ENCODE data around the gene FMR1.

The FMR1 gene

DNA sequence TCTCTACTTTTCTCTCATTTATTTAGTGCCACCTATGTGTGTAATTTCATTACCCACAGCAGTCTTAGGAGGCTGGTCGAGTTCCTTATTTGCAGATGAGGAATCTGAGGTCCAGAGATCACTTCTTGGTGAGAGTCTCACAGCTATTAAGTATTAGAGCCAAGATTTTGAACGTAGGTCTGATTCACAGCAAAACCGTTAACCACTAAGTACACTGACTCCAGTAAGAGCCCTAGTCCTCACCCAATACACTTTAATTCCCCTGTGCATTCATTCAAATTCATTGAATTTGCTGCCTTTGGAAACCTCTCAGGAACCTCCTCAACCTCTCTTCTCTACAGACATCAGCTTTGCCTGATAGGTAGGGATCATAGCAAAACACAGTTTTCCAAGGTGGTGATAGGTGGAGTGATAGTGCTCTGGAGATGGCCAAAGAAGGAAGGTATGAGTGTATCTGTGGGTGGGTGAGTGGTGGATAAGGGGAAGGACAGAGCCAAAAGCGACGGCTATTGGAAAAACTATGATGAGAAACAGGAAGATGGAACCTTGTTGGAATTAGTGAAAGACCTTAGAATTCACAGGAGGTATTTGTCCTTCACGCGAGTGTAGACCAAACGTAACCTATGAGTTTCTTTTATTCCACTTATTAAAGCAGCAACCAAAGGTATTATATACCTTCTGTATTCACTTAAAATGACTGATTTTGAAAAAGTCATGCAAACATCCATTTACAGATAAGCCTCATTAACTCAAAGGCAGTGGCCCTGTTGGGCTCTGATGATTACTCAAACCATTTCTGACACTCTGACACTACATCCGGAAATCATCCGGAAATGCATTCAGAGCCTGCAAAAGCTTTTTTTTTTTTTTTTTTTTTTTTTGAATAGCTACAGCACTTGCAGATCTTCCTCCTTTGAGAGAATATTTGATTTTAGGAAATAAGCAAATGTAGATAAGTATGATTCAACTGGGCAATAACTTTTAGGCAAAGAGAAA, 6.3 kb downstream of the FMR1 start:
- DNase-seq, result no peak

DNA sequence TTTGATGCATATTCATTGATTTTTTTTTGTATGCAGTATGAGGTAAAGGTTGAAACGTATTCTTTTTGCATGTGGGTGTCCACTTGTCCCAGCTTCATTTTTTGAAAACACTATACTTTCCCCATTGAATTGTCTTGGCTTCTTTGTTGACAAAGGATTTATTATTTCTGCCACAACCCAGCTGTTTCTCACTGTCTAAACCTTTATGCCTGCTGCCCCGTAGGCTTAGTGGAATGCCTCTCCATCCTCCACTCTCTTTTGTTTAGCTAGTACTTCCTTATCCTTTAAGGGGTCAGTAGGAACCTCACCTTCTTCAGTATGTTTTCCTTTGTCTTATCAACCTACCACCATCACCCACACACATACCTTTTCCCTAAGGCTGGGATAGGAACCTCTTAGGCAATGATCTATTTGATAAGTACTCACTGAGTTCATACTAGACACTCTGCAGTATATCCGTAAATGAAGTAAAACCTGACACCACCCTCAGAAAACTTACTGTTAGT, 8.5 kb downstream of the FMR1 start:
- DNase-seq, result no peak

DNA sequence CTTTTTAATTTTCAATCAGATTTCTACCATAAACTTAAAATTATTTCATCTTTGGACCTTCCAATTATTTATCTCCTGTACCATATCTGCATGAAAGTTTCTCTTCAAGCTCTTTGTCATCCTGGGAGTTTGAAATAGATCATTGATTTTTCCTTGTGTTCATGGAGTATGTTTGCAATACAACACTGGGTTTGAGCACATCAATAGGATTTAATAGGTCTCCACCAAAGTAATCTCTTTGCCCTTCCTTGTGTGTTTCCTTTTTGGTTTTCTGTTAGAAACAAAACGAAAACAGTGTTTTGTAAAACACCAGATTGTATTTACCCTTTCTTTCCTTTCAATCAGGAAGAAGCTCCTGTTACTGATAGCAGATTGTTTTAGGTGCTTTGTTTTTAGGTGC, 11.9 kb downstream of the FMR1 start:
- no peak for DNase-seq

DNA sequence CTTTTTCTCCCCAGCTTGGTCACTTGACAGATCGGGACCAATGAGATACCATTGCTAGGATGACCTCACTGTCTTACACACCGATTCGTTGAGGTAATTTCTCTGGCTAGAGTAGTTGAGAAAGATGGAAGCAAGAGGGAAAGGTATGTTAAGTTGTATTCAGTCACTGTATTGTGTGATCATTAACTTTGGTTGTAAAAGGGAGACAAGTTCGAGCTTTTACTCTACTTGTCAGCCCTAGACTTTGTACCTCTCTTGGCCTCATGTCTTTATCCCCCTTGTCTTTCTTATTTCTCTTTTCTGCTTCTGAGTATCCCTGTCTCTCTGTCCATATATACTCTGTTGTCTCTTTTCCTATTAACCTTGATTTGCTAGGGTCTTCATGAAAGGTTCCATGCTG, 15.5 kb downstream of the FMR1 start:
- no peak for DNase-seq

DNA sequence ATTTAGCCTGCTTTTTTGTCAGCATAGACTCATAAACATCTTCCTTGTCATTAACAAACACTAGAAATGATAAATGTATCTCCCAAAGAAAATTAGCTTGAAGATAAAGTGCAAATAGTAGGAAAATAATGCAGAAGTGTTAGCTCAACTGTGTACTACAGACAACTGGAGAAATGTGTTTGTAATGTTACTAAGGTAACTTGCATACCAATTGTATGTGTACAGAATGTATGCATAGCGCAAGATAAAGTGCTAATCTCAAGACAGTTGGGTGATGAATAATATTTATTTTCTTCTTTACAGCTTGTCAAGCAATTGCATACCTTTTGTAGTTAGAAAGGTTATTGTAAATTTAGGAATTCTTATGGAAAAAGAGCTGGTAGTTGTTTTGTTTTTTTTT, 22.1 kb downstream of the FMR1 start:
- no peak for DNase-seq

DNA sequence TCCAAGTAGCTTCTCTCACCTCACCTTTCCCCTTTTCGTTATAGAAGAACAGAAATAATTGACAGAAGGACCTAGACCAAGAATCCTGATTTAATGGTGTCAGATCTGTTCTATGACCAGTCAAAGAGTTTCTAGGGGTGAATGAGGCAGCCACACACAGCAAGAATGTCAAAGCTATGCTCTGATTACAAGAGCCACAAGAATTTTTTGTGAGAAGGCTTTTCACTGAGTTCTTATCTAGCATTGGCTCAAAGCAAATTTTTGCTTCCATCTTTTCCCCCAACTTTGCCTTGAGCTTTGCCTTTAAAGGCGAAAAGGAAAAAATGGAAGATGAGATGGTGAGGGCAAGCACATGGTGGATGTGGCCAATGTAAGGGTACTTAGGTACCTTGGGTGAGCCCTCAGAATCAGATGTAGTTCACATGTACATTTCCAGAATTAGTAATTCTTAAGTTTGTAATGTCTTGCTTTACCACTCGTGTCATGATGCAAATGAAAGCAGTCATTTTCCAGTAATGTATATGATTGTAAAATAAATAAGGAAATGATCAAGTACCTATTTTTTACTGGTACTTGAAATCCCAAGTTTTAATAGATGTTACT, 23.5 kb downstream of the FMR1 start:
- no peak for DNase-seq

DNA sequence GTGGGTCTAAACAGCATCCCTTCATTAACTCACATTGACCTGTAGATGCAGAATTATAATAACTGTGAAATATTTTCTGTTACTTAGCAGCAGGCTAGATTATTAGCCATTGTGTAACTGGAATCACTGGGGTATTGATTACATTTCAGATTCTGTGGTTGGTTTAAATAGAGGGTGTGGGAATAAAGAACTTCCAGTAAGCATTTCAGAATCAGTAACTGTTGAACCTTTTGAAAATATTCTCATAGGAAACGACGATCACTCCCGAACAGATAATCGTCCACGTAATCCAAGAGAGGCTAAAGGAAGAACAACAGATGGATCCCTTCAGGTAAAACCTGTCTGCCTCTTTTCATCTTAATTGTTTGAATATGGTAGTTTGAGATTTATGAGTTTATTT, 33.6 kb downstream of the FMR1 start:
- no peak for DNase-seq

DNA sequence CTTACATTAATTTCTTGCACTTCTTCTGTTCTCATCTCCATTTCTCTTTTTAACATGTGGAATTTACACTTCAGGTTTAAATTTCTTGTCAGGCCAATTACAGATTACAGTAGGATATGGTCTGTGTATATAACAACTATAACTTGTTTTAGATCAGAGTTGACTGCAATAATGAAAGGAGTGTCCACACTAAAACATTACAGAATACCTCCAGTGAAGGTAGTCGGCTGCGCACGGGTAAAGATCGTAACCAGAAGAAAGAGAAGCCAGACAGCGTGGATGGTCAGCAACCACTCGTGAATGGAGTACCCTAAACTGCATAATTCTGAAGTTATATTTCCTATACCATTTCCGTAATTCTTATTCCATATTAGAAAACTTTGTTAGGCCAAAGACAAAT, 36.8 kb downstream of the FMR1 start:
- DNase-seq, result no peak

DNA sequence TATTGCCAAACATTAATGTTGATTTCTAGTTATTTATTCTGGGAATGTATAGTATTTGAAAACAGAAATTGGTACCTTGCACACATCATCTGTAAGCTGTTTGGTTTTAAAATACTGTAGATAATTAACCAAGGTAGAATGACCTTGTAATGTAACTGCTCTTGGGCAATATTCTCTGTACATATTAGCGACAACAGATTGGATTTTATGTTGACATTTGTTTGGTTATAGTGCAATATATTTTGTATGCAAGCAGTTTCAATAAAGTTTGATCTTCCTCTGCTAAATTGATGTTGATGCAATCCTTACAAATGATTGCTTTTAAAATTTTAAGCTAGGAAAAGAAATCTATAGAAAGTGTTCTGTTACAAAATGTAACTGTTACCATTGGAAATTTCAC, 38.6 kb downstream of the FMR1 start:
- no peak for DNase-seq

DNA sequence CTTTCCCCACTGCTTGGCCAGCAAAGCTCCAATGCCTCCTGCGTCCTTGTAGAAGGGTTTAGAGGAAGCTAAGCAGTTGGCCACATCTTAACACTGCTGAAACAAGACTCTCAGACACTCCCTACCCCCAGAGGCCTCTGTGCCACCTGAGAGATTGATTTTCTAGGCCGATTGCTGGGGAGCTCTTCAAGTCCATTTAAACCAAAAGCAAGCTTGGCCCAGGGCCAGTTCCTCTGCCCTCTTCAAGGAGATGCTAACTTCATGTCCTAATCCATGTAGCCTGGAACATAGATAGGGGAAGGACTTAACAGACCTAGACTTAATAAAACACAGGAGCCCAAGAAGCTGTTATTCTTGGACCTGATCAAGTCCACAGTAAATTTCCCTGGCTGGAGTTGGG, 42.3 kb downstream of the FMR1 start:
- DNase-seq, result no peak

DNA sequence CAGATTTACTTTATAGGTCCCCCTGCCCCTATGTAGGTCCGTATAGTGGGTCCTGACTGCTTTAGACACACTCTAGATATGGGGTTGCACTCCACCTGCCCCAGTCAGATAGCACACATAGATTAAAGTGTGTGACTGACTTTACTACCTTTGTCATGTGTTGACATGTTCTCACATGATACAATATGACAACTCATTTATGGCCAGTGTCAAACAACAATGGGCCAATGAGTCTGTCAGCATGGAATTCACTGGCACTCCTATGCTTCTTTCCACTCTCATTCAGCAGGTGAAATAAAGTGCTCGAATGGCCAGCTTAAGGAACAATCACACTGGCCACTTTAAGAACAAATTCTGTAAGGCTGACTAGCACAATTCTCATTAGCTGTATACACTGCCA, 45.6 kb downstream of the FMR1 start:
- no peak for DNase-seq

DNA sequence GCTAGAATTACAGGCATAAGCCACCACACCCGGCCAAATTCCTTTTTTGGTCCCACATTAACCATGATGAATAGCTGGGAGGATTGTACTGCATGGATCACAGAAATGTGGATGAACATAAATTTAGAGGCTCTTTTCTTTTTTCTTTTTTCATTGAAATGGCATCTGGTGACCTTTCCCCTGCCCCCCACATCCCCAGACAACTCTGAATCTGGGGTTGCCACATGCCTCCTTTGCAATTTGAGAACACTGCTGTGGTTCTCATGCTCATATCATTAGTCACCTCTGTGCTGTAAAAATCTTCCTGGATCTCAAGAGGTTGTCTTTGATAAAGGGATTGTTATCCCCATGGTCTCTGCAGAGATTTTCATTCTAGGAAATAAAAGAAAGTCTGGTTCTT, 46.6 kb downstream of the FMR1 start:
- no peak for DNase-seq

DNA sequence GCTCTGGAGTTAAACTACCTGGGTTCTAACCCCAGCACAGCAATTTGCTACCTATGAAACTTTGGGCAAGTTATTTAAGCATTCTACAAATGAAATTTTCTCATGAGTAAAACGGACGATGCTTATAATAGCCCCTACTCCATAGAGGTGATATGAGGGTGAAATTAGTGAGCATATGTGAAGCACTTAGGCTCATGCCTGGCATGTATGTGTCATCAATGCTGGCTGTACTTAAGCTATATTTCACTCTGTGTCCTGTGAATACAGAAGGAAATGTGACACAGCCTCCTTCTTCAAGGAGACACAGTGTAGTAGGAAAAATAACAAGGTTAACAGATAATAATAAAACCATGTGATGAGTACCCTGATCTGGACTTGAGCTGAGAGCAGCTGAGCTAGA, 49.0 kb downstream of the FMR1 start:
- DNase-seq, result no peak

DNA sequence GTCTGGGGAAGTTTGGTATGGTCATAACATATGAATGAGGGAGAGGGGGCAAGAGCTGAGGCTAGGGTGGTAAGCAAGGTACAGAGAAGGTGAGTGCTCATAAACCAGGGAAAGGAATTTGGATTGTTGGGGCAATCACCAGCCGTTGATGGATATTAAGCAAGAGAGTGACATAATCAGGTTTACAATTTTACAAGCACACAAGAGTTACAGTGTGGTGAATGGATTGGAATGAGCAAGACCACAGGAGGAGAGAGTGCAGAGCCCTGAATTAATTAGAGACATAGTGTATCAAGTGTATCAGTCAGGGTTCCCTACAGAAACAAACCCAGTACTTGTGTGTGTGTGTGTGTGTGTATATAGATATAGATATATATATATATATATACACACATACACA, 50.8 kb downstream of the FMR1 start:
- no peak for DNase-seq

DNA sequence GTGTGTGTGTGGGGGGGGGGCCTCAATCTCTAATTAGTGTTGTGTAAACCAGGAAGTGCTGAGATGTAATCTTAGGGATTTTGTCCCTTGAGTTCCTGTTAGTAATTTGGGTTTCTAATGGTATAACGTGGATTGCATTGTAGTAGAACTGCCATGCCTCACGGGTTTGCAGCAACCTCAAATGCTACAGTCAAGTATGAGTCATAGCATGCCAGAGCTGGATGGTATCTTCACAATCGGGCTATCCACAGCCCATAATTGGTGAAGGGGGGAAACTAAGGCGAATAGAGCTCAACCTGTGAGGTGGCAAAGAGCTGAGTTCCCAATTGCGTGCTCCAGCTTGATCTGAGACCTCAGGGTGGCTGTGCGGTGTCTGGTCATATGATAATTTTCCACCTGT, 67.2 kb downstream of the FMR1 start:
- DNase-seq, result no peak

DNA sequence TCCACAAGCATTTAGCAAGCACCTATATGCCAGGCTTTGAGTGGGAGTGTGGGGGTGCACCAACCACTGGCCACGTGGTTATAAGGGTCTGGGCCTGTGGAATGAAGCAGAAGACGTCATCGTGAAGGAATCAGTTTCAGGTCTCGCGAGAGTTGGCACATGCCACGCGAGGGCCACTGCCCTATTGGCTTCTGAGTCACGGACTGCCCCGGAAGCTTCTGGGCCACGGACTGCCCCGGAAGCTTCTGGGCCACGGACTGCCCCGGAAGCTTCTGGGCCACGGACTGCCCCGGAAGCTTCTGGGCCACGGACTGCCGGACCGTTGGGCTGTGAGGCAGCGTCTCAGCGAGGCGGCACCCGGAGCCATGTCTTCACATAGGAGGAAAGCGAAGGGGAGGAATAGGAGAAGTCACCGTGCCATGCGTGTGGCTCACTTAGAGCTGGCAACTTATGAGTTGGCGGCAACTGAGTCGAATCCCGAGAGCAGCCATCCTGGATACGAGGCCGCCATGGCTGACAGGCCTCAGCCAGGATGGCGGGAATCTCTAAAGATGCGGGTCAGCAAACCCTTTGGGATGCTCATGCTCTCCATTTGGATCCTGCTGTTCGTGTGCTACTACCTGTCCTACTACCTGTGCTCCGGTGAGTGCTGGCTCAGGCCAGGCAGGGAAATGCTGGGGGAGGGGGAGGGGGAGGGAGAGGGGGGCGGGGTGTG, 69.5 kb downstream of the FMR1 start, which contains the start of gene FMR1NB:
Gene FMR1NB (plus strand): TSS at position 300 of the 715 bp plus-strand sequence. CDS start 66 bp downstream, at position 366.
- DNase-seq, result no peak

Measured in activated CD4-positive, CD25-positive, alpha-beta regulatory T cell treated with anti-CD3 and anti-CD28 coated beads, Interleukin-2, amount 50 U/mL, for 72 hours (primary cell).